Fibroblast of lung (primary cell): ENCODE data around the gene DYNLT1. TPM values are rescaled to one million over a fixed set of nuclear protein-coding genes. Genes with fewer than 3 reads are reported as not detected.

Experiments
- DNase-seq, 2 donors: peaks; one replicate each; pipeline versions ENCODE4 v3.0.0 to v3.0.0-alpha.2; 2010; ENCODE audit warnings: low read depth in 2 of 2
- H2AFZ ChIP-seq: 2 replicates; pipeline ENCODE4 v1.5.1; 2012; ENCODE audit warnings: low read length, control low read depth, inconsistent platforms
- H3K27ac ChIP-seq: 2 replicates; pipeline ENCODE4 v1.5.1; 2011; ENCODE audit warnings: low read length, control low read depth; ENCODE audit not compliant: insufficient read depth
- H3K27me3 ChIP-seq: 2 replicates; pipeline ENCODE4 v1.5.1; 2011; ENCODE audit warnings: mild to moderate bottlenecking, low read length; ENCODE audit not compliant: control insufficient read depth, insufficient read depth
- H3K36me3 ChIP-seq: 2 replicates; pipeline ENCODE4 v1.5.1; 2011; ENCODE audit warnings: low read length; ENCODE audit not compliant: control insufficient read depth, insufficient read depth
- H3K4me1 ChIP-seq: 2 replicates; pipeline ENCODE4 v1.5.1; 2011; ENCODE audit warnings: low read length; ENCODE audit not compliant: control insufficient read depth, insufficient read depth; ENCODE audit errors: extremely low read depth
- H3K4me2 ChIP-seq: 2 replicates; pipeline ENCODE4 v1.5.1; 2011; ENCODE audit warnings: low read length, control low read depth; ENCODE audit not compliant: insufficient read depth; ENCODE audit errors: extremely low read depth
- H3K4me3 ChIP-seq, 4 experiments: fragments of 200-600 bp in 1 of 4; sonication (generic) in 1 of 4; replicated peaks in 1 of 4; 2 replicates each; pipeline ENCODE4 v1.5.1; 2011 to 2016; ENCODE audit warnings: low read length in 4 of 4, low read depth in 3 of 4, mild to moderate bottlenecking in 3 of 4, control low read depth in 2 of 4, inconsistent platforms in 1 of 4, mixed read lengths in 1 of 4; ENCODE audit not compliant: insufficient read depth in 1 of 4; ENCODE audit errors: control extremely low read depth in 1 of 4
- H3K79me2 ChIP-seq: 2 replicates; pipeline ENCODE4 v1.5.1; 2012; ENCODE audit warnings: mild to moderate bottlenecking, low read length, inconsistent platforms; ENCODE audit not compliant: control insufficient read depth, insufficient read depth
- H3K9ac ChIP-seq: 2 replicates; pipeline ENCODE4 v1.5.1; 2011; ENCODE audit warnings: mild to moderate bottlenecking, low read length, control low read depth; ENCODE audit not compliant: insufficient read depth
- H3K9me3 ChIP-seq: 2 replicates; pipeline ENCODE4 v1.5.1; 2012; ENCODE audit warnings: low read depth, low read length; ENCODE audit not compliant: control insufficient read depth, insufficient read depth
- H4K20me1 ChIP-seq: 2 replicates; pipeline ENCODE4 v1.5.1; 2011; ENCODE audit warnings: low read length; ENCODE audit not compliant: control insufficient read depth, insufficient read depth; ENCODE audit errors: extremely low read depth
- EZH2 ChIP-seq: IDR thresholded peaks from 2 replicates; pipeline ENCODE4 v1.5.1; 2012; ENCODE audit warnings: low read length, control low read depth, mild to moderate bottlenecking; ENCODE audit errors: missing control alignments
- polyA plus RNA-seq, 2 donors: library from polyadenylated mRNA; depleted of rRNA in 1 of 2; stranded (reverse) in 1 of 2; unstranded in 1 of 2; fragments of >200 nt; gene quantifications; 2 replicates each; pipeline ENCODE4 v1.2.1, GENCODE V29; 2011 to 2012; ENCODE audit warnings: missing spikeins in 1 of 2
- total RNA-seq: library from RNA; depleted of rRNA; stranded (reverse); fragments of >200 nt; gene quantifications from 2 replicates; pipeline ENCODE4 v1.2.1, GENCODE V29; 2014
- TF ChIP-seq, protein P1 (sequence below), 2 donors: IDR thresholded peaks in 1 of 2; conservative IDR thresholded peaks in 1 of 2; 1 replicate in 1 of 2; 2 replicates in 1 of 2; pipeline ENCODE4 v1.5.1; 2011 to 2012; ENCODE audit warnings: low read length in 2 of 2, control low read depth in 1 of 2, inconsistent platforms in 1 of 2, low read depth in 1 of 2, mild to moderate bottlenecking in 1 of 2

Gene DYNLT1
- total and polyA plus RNA-seq, 2 donors (not counting 1 experiment from before 2014, with no cell fraction given) = 92.3 to 296 TPM

GRCh38 chr6:158604048-158604406 is 40.5 kb downstream of the DYNLT1 start:
- Histone ChIP-seq H3K79me2 (no peaks in the 10 kb centered on the region), H3K4me3 (no peak overlapping the region), H3K27me3 (no peaks in the 10 kb centered on the region), H3K4me2 (no peak overlapping the region), H3K27ac (no peak overlapping the region), H3K4me1 (no peaks in the 10 kb centered on the region), H4K20me1 (no peaks in the 10 kb centered on the region), H3K9me3 (no peaks in the 10 kb centered on the region), H3K9ac (no peak overlapping the region), H3K36me3 (peaks cover 18% of the 10 kb centered on the region), H2AFZ (no peak overlapping the region)
- TF ChIP-seq, protein P1, sequence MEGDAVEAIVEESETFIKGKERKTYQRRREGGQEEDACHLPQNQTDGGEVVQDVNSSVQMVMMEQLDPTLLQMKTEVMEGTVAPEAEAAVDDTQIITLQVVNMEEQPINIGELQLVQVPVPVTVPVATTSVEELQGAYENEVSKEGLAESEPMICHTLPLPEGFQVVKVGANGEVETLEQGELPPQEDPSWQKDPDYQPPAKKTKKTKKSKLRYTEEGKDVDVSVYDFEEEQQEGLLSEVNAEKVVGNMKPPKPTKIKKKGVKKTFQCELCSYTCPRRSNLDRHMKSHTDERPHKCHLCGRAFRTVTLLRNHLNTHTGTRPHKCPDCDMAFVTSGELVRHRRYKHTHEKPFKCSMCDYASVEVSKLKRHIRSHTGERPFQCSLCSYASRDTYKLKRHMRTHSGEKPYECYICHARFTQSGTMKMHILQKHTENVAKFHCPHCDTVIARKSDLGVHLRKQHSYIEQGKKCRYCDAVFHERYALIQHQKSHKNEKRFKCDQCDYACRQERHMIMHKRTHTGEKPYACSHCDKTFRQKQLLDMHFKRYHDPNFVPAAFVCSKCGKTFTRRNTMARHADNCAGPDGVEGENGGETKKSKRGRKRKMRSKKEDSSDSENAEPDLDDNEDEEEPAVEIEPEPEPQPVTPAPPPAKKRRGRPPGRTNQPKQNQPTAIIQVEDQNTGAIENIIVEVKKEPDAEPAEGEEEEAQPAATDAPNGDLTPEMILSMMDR (conservative IDR thresholded peaks at IDR 0.05 in 1 of 2, IDR thresholded peaks at IDR 0.05 in 1 of 2; ENCODE audit: low read depth in 1 of 2, low read length in 2 of 2) = no peak
- TF ChIP-seq EZH2 = no peak
- DNase-seq = no peak

- Histone ChIP-seq H4K20me1 (no peaks in the 10 kb centered on the region), H3K27me3 (no peaks in the 10 kb centered on the region), H3K9me3 (no peaks in the 10 kb centered on the region), H2AFZ (no peak overlapping the region), H3K27ac (no peak overlapping the region), H3K9ac (no peak overlapping the region), H3K36me3 (peaks cover 18% of the 10 kb centered on the region), H3K4me2 (no peak overlapping the region), H3K79me2 (no peaks in the 10 kb centered on the region), H3K4me1 (no peaks in the 10 kb centered on the region), H3K4me3 (no peak overlapping the region)
- TF ChIP-seq, protein P1 (conservative IDR thresholded peaks at IDR 0.05 in 1 of 2, IDR thresholded peaks at IDR 0.05 in 1 of 2; ENCODE audit: low read depth in 1 of 2, low read length in 2 of 2) = no peak
- TF ChIP-seq EZH2 = no peak
- DNase-seq = no peak
These were observed 41.1 kb downstream of the DYNLT1 start for GRCh38 chr6:158603261-158604047.

DNA sequence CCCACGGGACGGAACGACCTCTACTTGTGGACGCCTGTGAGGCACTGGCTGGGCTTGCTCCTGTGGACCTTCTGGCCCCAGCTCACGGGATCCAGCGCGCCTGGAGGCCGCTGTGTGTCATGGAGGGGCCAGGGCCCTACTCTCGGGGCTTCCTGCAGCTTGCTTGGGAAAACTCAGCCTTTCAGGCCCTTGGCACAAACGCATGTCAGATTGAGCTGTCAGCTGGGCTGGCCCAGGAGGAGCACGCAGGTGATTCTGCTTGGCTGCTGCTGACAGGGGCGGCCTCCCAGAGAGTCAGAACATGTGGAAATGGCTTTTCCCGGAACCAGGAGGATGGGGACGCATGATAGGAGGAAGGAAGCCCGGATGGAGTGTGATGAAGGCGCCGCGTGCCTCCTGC is 44.9 kb downstream of the DYNLT1 start:
- Histone ChIP-seq H2AFZ (no peak overlapping the region), H3K4me2 (no peak overlapping the region), H3K27me3 (no peaks in the 10 kb centered on the region), H3K36me3 (peaks cover 4% of the 10 kb centered on the region), H3K9ac (no peak overlapping the region), H4K20me1 (no peaks in the 10 kb centered on the region), H3K79me2 (no peaks in the 10 kb centered on the region), H3K4me3 (no peak overlapping the region), H3K4me1 (no peaks in the 10 kb centered on the region), H3K27ac (no peak overlapping the region), H3K9me3 (no peaks in the 10 kb centered on the region)
- no peak for DNase-seq
- TF ChIP-seq, protein P1 (conservative IDR thresholded peaks at IDR 0.05 in 1 of 2, IDR thresholded peaks at IDR 0.05 in 1 of 2; ENCODE audit: low read depth in 1 of 2, low read length in 2 of 2) = no peak
- no peak for TF ChIP-seq EZH2
